Neutrophil (primary cell): Measurements from ENCODE around the gene PSENEN.

ENCODE experiments used
- H3K27ac ChIP-seq: fragments of 200-600 bp; sonication (generic); 2 replicates; pipeline ENCODE4 v1.5.1; 2016; ENCODE audit warnings: mild to moderate bottlenecking, moderate library complexity
- H3K27me3 ChIP-seq: fragments of 200-600 bp; sonication (generic); 2 replicates; pipeline ENCODE4 v1.6.0; 2016; ENCODE audit warnings: mild to moderate bottlenecking
- H3K36me3 ChIP-seq: fragments of 200-600 bp; sonication (generic); 2 replicates; pipeline ENCODE4 v1.5.1; 2017
- H3K4me1 ChIP-seq, 2 experiments: fragments of 200-600 bp in 1 of 2; sonication (generic) in 1 of 2; 1 replicate in 1 of 2; 2 replicates in 1 of 2; pipeline versions ENCODE4 v1.5.1 to v1.6.1; 2013 to 2016; ENCODE audit warnings: low read depth in 1 of 2, low read length in 1 of 2, mild to moderate bottlenecking in 1 of 2, moderate library complexity in 1 of 2; ENCODE audit not compliant: control insufficient read depth in 1 of 2, insufficient read depth in 1 of 2
- H3K4me3 ChIP-seq, 2 experiments: fragments of 200-600 bp in 1 of 2; sonication (generic) in 1 of 2; 1 replicate in 1 of 2; 2 replicates in 1 of 2; pipeline ENCODE4 v1.5.1; 2013 to 2016; ENCODE audit warnings: low read depth in 1 of 2, low read length in 1 of 2, mild to moderate bottlenecking in 1 of 2, moderate library complexity in 1 of 2
- H3K9me3 ChIP-seq: fragments of 200-600 bp; sonication (generic); 2 replicates; pipeline ENCODE4 v1.5.1; 2016
- CTCF ChIP-seq: fragments of 200-600 bp; sonication (generic); IDR thresholded peaks from 2 replicates; pipeline ENCODE4 v1.5.1; 2016; ENCODE audit warnings: antibody characterized with exemption

PSENEN gene

DNA sequence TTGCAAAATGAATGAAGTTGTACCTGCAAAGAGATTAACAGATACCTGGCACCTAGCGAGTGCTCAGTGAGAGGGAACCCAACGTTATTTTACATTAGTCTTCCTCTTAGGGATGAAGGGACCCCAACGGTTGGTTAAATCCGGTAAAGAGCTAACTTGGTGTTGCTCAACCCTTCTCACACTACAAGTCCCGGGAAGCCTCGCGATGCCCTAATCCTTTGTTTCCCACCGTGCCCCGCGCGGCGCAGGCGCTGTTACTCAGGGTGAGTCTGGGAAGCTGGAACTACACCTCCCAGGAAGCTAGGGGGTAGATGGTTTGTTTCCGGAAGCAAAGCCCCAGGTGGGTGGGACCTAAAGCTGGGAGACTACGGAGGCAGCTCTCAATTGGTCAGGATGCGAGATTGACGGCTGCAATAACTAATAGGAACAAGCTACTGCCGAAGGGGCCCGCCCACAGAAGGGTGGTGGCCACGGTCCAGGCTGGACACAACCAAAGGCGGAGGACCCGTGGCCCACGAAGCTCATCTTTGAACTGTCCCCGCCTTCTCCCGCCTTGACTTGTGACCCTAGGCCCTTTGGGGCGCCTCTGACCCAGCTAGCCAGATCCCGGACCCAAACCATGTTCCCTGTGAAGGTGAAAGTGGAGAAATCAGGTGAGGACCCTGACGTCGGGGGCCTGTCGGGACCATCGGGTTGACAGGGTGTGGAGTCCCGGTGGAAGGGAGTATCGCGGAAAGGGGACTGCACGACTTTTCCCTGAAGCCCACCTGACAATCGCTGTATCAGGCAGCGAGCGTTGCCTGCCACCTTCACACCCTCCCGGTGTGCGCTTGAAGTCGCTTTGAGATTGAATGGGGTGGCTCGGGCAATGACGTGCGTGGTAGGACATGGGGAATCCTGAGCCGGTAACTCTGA, 2.9 kb downstream of the PSENEN start, which contains the start of gene LIN37:
Gene LIN37, plus strand, starts transcription at position 471 of the 915 bp plus-strand sequence. Its CDS starts 149 bp downstream, at position 620.
- no peaks in the 10 kb centered on the region for H3K27me3 ChIP-seq
- H3K27ac ChIP-seq: peak within 1 kb of the TSS; percentile 75
- H3K4me3 ChIP-seq: peak within 1 kb of the TSS; percentile 80 to 89
- H3K4me1 ChIP-seq: peaks cover 40 to 47% of the 10 kb centered on the region in 2 experiments
- TF ChIP-seq CTCF: peak; percentile 59
- H3K36me3 ChIP-seq: peaks cover 16% of the 10 kb centered on the region
- H3K9me3 ChIP-seq: no peaks in the 10 kb centered on the region

- no peaks in the 10 kb centered on the region for H3K9me3 ChIP-seq
- H3K27me3 ChIP-seq: peaks cover 9% of the 10 kb centered on the region
- H3K36me3 ChIP-seq: peaks cover 34% of the 10 kb centered on the region
- peaks cover 34 to 37% of the 10 kb centered on the region in 2 experiments for H3K4me1 ChIP-seq
- no peak overlapping the region for H3K4me3 ChIP-seq
- no peak for TF ChIP-seq CTCF
- no peak overlapping the region for H3K27ac ChIP-seq
Measured at GRCh38 chr19:35750167-35750566, 4.7 kb downstream of the PSENEN start.

DNA sequence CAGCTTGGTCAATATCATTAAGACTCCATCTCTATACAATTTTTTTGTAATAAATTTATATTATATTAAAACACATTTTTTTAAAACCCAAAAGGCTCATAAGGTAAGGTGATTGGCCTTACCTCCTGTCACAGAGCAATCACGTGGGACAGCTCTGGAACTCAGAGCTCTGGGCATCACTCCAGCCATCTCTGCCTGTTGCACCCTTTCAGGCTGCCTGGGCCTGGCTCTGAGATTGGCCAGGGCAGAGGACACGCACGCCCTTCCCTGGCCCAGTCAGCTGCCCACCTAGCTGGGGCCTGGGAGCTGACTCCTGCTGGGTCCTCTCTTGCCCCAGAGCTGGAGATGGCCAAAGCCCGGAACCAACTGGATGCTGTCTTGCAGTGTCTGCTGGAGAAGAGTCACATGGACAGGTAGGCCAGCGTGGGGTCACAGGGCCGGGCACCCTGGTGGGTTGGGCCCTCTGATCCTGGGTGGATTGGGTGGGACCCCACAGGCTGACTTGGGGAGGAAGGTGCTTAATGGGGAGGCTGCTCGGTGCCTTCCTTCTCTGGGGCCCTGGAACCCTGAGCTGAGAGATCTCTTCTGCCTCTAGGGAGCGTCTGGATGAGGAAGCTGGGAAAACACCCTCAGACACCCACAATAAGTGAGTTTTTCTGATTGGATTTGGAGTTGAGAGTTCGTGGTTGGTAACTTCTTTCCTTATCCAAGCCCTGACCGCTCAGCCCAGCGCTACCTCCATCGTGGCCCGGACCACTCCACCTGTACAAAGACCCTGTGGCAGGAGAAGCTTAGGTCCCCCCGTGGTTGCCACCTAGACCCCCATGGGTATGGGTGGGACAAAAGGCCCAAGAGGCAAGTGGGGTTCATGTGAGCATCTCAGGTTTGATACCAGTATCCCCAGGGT, 6.6 kb downstream of the PSENEN start:
- TF ChIP-seq CTCF: no peak
- no peak overlapping the region for H3K4me3 ChIP-seq
- peaks cover 29% of the 10 kb centered on the region for H3K27me3 ChIP-seq
- H3K27ac ChIP-seq: no peak overlapping the region
- peaks cover 41% of the 10 kb centered on the region for H3K36me3 ChIP-seq
- H3K9me3 ChIP-seq: no peaks in the 10 kb centered on the region
- H3K4me1 ChIP-seq: peaks cover 39 to 42% of the 10 kb centered on the region in 2 experiments

- peaks cover 33% of the 10 kb centered on the region for H3K27me3 ChIP-seq
- H3K4me3 ChIP-seq: no peak overlapping the region
- peaks cover 38 to 43% of the 10 kb centered on the region in 2 experiments for H3K4me1 ChIP-seq
- no peak for TF ChIP-seq CTCF
- peaks cover 41% of the 10 kb centered on the region for H3K36me3 ChIP-seq
- no peaks in the 10 kb centered on the region for H3K9me3 ChIP-seq
- H3K27ac ChIP-seq: no peak overlapping the region
Measured at GRCh38 chr19:35752746-35753350, 7.4 kb downstream of the PSENEN start.
